Measurements from ENCODE around the gene TRIM61. TPM values are rescaled to one million over a fixed set of nuclear protein-coding genes. Genes with fewer than 3 reads are reported as not detected.
"Not testable (repeated sequence)": the region's sequence is repeated elsewhere in the genome, so short reads cannot be mapped to it uniquely, and the experiment has no call there.

Gene TRIM61
- total RNA-seq, 2 experiments from 2014 or later: 0.22 to 0.47 TPM

DNA sequence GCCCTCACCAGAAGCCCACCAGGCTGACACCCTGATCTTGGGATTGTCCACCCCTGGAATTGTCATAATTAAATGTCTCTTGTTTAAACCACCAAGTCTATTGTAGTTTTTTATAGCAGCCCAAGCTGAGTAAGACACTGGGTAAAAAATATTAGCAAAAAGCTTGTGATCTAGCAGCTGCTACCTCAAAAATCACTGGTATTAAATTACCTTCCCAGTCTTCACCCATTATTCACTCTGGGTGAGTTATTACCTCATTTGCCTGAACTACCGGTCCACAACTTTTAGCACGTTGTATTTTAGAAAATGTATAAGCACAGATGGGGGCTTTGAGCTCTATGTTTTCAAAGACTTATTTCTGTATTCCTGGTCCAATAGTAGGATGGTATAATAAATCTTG, 12.0 kb upstream of the TRIM61 start:
- Histone ChIP-seq H3K9me3 (ENCODE audit: control insufficient read depth in 1 of 2, insufficient read depth in 1 of 2, low read length in 2 of 2) (peaks cover 4% of the 10 kb centered on the region in 2 experiments), H3K27ac (ENCODE audit: low read depth in 1 of 2, low read length in 2 of 2) (no peak overlapping the region)
- CTCF ChIA-PET: no interaction called here

GRCh38 chr4:164971929-164972328, 5.5 kb downstream of the TRIM61 start:
- H3K36me3 ChIP-seq (ENCODE audit: insufficient read depth, low read length); H3K4me1 ChIP-seq (ENCODE audit: insufficient read depth, low read length); DNase-seq; H3K4me3 Mint-ChIP-seq; ATAC-seq (ENCODE audit: poor library complexity); H3K27me3 Mint-ChIP-seq; intact Hi-C loops (cut with DNase I, micrococcal nuclease); CTCF ChIA-PET; H3K9me3 Mint-ChIP-seq; H3K27ac ChIP-seq (ENCODE audit: low read depth in 1 of 2, low read length in 2 of 2); H3K4me1 Mint-ChIP-seq (ENCODE audit: low read depth); POLR2A ChIA-PET; H3K4me3 ChIP-seq (ENCODE audit: low read length); H3K27ac Mint-ChIP-seq; H3K9me3 ChIP-seq (ENCODE audit: control insufficient read depth in 1 of 2, insufficient read depth in 1 of 2, low read length in 2 of 2); H3K27me3 ChIP-seq (ENCODE audit: control insufficient read depth in 1 of 2, insufficient read depth in 2 of 2, low read length in 2 of 2): not testable (repeated sequence)
- H3K36me3 Mint-ChIP-seq (ENCODE audit: low read depth): peaks cover 31% of the 10 kb centered on the region

More for the DNA sequence above, 12.0 kb upstream of the TRIM61 start:
- Mint-ChIP-seq H3K27ac (no peak overlapping the region), H3K4me3 (no peak overlapping the region), H3K36me3 (ENCODE audit: low read depth) (no peaks in the 10 kb centered on the region), H3K27me3 (peaks cover 12% of the 10 kb centered on the region), H3K9me3 (no peaks in the 10 kb centered on the region), H3K4me1 (ENCODE audit: low read depth) (no peaks in the 10 kb centered on the region)
- Histone ChIP-seq H3K4me1 (ENCODE audit: insufficient read depth, low read length) (no peaks in the 10 kb centered on the region), H3K36me3 (ENCODE audit: insufficient read depth, low read length) (no peaks in the 10 kb centered on the region), H3K27me3 (ENCODE audit: control insufficient read depth in 1 of 2, insufficient read depth in 2 of 2, low read length in 2 of 2) (no peaks in the 10 kb centered on the region), H3K4me3 (ENCODE audit: low read length) (no peak overlapping the region)
- ATAC-seq (ENCODE audit: poor library complexity) (no peak), DNase-seq (no peak)
- POLR2A ChIA-PET: no interaction called here
- TF ChIP-seq, protein P1, sequence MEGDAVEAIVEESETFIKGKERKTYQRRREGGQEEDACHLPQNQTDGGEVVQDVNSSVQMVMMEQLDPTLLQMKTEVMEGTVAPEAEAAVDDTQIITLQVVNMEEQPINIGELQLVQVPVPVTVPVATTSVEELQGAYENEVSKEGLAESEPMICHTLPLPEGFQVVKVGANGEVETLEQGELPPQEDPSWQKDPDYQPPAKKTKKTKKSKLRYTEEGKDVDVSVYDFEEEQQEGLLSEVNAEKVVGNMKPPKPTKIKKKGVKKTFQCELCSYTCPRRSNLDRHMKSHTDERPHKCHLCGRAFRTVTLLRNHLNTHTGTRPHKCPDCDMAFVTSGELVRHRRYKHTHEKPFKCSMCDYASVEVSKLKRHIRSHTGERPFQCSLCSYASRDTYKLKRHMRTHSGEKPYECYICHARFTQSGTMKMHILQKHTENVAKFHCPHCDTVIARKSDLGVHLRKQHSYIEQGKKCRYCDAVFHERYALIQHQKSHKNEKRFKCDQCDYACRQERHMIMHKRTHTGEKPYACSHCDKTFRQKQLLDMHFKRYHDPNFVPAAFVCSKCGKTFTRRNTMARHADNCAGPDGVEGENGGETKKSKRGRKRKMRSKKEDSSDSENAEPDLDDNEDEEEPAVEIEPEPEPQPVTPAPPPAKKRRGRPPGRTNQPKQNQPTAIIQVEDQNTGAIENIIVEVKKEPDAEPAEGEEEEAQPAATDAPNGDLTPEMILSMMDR (IDR thresholded peaks at IDR 0.05): no peak
- intact Hi-C loops (cut with DNase I, micrococcal nuclease): no loop called here

- Mint-ChIP-seq H3K36me3 (ENCODE audit: low read depth) (peaks cover 4% of the 10 kb centered on the region), H3K4me3 (no peak overlapping the region), H3K9me3 (peaks cover 5% of the 10 kb centered on the region), H3K27me3 (no peaks in the 10 kb centered on the region), H3K27ac (no peak overlapping the region), H3K4me1 (ENCODE audit: low read depth) (peaks cover 20% of the 10 kb centered on the region)
- CTCF ChIA-PET: no interaction called here
- POLR2A ChIA-PET: no interaction called here
- Histone ChIP-seq H3K27ac (ENCODE audit: low read depth in 1 of 2, low read length in 2 of 2) (no peak overlapping the region), H3K27me3 (ENCODE audit: control insufficient read depth in 1 of 2, insufficient read depth in 2 of 2, low read length in 2 of 2) (no peaks in the 10 kb centered on the region), H3K36me3 (ENCODE audit: insufficient read depth, low read length) (no peaks in the 10 kb centered on the region), H3K9me3 (ENCODE audit: control insufficient read depth in 1 of 2, insufficient read depth in 1 of 2, low read length in 2 of 2) (peaks cover 0 to 19% of the 10 kb centered on the region in 2 experiments), H3K4me1 (ENCODE audit: insufficient read depth, low read length) (peaks cover 11% of the 10 kb centered on the region), H3K4me3 (ENCODE audit: low read length) (no peak overlapping the region)
- ATAC-seq (ENCODE audit: poor library complexity) (no peak), DNase-seq (no peak)
- intact Hi-C loops (cut with DNase I, micrococcal nuclease): loop anchor here in 1 of 2 experiments (10.0 kb wide), 1 partner anchor 155 kb away; the partner anchor contains the start of gene TMEM192
- TF ChIP-seq, protein P1 (IDR thresholded peaks at IDR 0.05): no peak
Measured at GRCh38 chr4:164959896-164960295, 17.6 kb downstream of the TRIM61 start.

DNA sequence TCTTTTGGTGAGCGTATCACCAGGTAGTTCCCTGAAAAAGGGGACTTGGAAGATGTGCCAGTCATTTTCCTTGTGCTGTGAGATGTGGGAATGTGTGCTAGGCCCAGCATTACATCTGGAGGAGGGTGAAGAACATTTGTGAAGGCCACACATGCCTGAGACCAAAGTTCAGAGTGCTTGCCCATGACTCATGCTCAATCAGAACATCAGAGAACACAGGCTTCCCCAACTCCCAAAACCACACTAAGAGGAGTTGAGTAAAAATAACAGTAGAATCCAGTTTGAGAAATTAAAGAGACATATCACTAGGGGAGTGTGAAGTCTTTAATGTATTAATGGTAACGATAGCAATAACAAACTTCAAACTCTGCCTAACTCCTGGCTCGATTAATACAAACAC, 18.0 kb downstream of the TRIM61 start:
- H3K4me3 Mint-ChIP-seq; H3K4me3 ChIP-seq (ENCODE audit: low read length); DNase-seq; H3K27me3 Mint-ChIP-seq; H3K36me3 Mint-ChIP-seq (ENCODE audit: low read depth); ATAC-seq (ENCODE audit: poor library complexity); POLR2A ChIA-PET; H3K27ac ChIP-seq (ENCODE audit: low read depth in 1 of 2, low read length in 2 of 2); H3K36me3 ChIP-seq (ENCODE audit: insufficient read depth, low read length); H3K27ac Mint-ChIP-seq; H3K27me3 ChIP-seq (ENCODE audit: control insufficient read depth in 1 of 2, insufficient read depth in 2 of 2, low read length in 2 of 2); CTCF ChIA-PET; H3K9me3 Mint-ChIP-seq: not testable (repeated sequence)
- peaks cover 20% of the 10 kb centered on the region for H3K4me1 Mint-ChIP-seq (ENCODE audit: low read depth)
- peaks cover 0 to 19% of the 10 kb centered on the region in 2 experiments for H3K9me3 ChIP-seq (ENCODE audit: control insufficient read depth in 1 of 2, insufficient read depth in 1 of 2, low read length in 2 of 2)
- intact Hi-C loops (cut with DNase I, micrococcal nuclease): loop anchor here in 1 of 2 experiments (10.0 kb wide), 1 partner anchor 155 kb away; the partner anchor contains the start of gene TMEM192
- H3K4me1 ChIP-seq (ENCODE audit: insufficient read depth, low read length): peaks cover 11% of the 10 kb centered on the region

All from CD4-positive, alpha-beta T cell (primary cell).